HG03571 (cell line): ENCODE results near the gene SLC22A4.

Experiments used
- ATAC-seq: cut with Tn5 transposase; IDR thresholded peaks from one replicate; pipeline ENCODE4 v1.9.1; 2021; ENCODE audit not compliant: unreplicated experiment

Gene SLC22A4

GRCh38 chr5:132391870-132392269 is 97.7 kb downstream of the SLC22A4 start:
- no peak for ATAC-seq

- no peak for ATAC-seq
These were observed 98.2 kb downstream of the SLC22A4 start for GRCh38 chr5:132392411-132392810.

GRCh38 chr5:132392978-132393825 is 99.0 kb downstream of the SLC22A4 start:
- ATAC-seq, result no peak
